Smooth muscle cell (in vitro differentiated cells): ENCODE results near the gene DPP9. TPM values are rescaled to one million over a fixed set of nuclear protein-coding genes. Genes with fewer than 3 reads are reported as not detected.
"Not testable (repeated sequence)": the region's sequence is repeated elsewhere in the genome, so short reads cannot be mapped to it uniquely, and the experiment has no call there.

ENCODE experiments used
- DNase-seq: peaks from one replicate; lab custom pipeline; 2025; ENCODE audit not compliant: unreplicated experiment; lab: John Stamatoyannopoulos, UW
- H2AFZ ChIP-seq: fragments of 200-600 bp; sonication (generic); 2 replicates; pipeline ENCODE4 v1.6.0; 2016; ENCODE audit warnings: antibody characterized with exemption, low read depth, mild to moderate bottlenecking
- H3F3A ChIP-seq: fragments of 200-600 bp; sonication (generic); 2 replicates; pipeline ENCODE4 v1.6.0; 2017; ENCODE audit warnings: antibody characterized with exemption, low read depth
- H3K27ac ChIP-seq: fragments of 200-600 bp; sonication (generic); 2 replicates; pipeline ENCODE4 v1.5.1; 2016; ENCODE audit warnings: low read depth, mild to moderate bottlenecking
- H3K27me3 ChIP-seq: fragments of 200-600 bp; sonication (generic); 2 replicates; pipeline ENCODE4 v1.6.1; 2016; ENCODE audit warnings: low read depth, mild to moderate bottlenecking
- H3K36me3 ChIP-seq: fragments of 200-600 bp; sonication (generic); 2 replicates; pipeline ENCODE4 v1.5.1; 2016; ENCODE audit warnings: low read depth
- H3K4me1 ChIP-seq: fragments of 200-600 bp; sonication (generic); 2 replicates; pipeline ENCODE4 v1.5.1; 2016; ENCODE audit warnings: low read depth
- H3K4me2 ChIP-seq: fragments of 200-600 bp; sonication (generic); 2 replicates; pipeline ENCODE4 v1.6.0; 2016; ENCODE audit warnings: mild to moderate bottlenecking
- H3K4me3 ChIP-seq: fragments of 200-600 bp; sonication (generic); 2 replicates; pipeline ENCODE4 v1.5.1; 2016; ENCODE audit warnings: mild to moderate bottlenecking
- H3K79me2 ChIP-seq: fragments of 200-600 bp; sonication (generic); 2 replicates; pipeline ENCODE4 v1.6.0; 2016; ENCODE audit warnings: low read depth, mild to moderate bottlenecking
- H3K9ac ChIP-seq: fragments of 200-600 bp; sonication (generic); 2 replicates; pipeline ENCODE4 v1.6.0; 2016; ENCODE audit warnings: low read depth
- H3K9me3 ChIP-seq: fragments of 200-600 bp; sonication (generic); replicated peaks from 2 replicates; pipeline ENCODE4 v1.5.1; 2016; ENCODE audit warnings: low read depth
- H4K20me1 ChIP-seq: fragments of 200-600 bp; sonication (generic); 2 replicates; pipeline ENCODE4 v1.6.0; 2016; ENCODE audit warnings: low read depth
- WGBS: methylation state at CpG from one replicate; pipeline ENCODE4 v1.1.7; 2016; ENCODE audit warnings: low lambda C conversion rate; 5-methylcytosine and 5-hydroxymethylcytosine counted together
- polyA plus RNA-seq: library from polyadenylated mRNA; unstranded; fragments of >200 nt; fragmentation: Nextera tagmentation; extraction: Ambion mirVana; gene quantifications from 2 replicates; pipeline ENCODE4 v1.2.1, GENCODE V29; 2016
- total RNA-seq: library from RNA; depleted of rRNA; stranded (reverse); fragments of >200 nt; gene quantifications from 2 replicates; pipeline ENCODE4 v1.2.3, GENCODE V29; 2014
- TF ChIP-seq, protein P1 (sequence below): fragments of 200-600 bp; sonication (generic); IDR thresholded peaks from 2 replicates; pipeline ENCODE4 v1.5.1; 2017; ENCODE audit warnings: borderline replicate concordance, mild to moderate bottlenecking, antibody characterized with exemption; ENCODE audit not compliant: insufficient read depth, poor library complexity, severe bottlenecking

The DPP9 gene
- total and polyA plus RNA-seq, 2 experiments from 2014 or later, result 26.3 to 44.3 TPM

DNA sequence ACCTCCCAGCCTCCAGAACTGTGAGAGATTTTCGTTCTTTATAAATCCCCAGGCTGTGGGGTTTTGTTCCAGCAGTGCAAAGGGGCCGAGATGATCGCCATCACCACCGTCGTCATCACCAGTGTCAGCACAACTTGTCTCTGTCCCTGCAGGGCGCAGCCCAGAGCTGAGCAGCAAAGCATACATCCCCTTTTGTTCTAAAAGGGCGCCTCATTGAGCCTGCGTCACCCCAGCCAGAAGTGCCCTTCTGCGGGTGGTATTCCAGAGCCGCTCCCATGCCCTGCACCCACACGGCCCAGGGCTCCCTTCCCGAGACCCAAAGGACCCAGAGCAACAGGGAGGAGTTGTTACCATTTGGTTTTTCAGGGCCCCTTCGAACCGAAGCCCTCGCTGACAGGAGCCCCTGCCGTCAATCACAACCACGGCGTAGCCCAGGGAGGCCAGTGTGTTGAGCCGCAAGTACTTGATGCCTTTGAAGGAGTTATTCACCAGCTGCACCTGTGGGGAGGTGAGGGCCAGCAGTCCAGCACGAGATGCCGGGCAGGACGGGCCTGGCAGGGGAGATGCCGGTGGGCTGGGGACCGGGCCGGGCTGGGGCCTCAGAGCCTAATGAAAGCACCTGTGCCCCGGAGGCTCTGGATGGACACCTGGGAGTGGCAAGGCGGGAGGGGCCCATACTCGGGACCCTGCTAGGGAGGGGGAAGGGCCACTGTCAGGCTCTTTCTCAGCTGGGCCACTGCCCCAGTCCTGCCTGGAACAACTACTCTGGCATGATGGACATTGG is 39.1 kb downstream of the DPP9 start:
- DNase-seq, result no peak
- Histone ChIP-seq H3F3A (no peaks in the 10 kb centered on the region), H4K20me1 (no peaks in the 10 kb centered on the region), H3K36me3 (no peaks in the 10 kb centered on the region), H2AFZ (no peak overlapping the region), H3K27ac (no peak overlapping the region), H3K27me3 (no peaks in the 10 kb centered on the region), H3K4me1 (no peaks in the 10 kb centered on the region), H3K79me2 (no peaks in the 10 kb centered on the region), H3K9ac (no peak overlapping the region), H3K4me2 (no peak overlapping the region), H3K9me3 (no peaks in the 10 kb centered on the region), H3K4me3 (no peak overlapping the region)
- 97% methylated on average over 28 of the region's 28 CpGs for WGBS
- TF ChIP-seq, protein P1, sequence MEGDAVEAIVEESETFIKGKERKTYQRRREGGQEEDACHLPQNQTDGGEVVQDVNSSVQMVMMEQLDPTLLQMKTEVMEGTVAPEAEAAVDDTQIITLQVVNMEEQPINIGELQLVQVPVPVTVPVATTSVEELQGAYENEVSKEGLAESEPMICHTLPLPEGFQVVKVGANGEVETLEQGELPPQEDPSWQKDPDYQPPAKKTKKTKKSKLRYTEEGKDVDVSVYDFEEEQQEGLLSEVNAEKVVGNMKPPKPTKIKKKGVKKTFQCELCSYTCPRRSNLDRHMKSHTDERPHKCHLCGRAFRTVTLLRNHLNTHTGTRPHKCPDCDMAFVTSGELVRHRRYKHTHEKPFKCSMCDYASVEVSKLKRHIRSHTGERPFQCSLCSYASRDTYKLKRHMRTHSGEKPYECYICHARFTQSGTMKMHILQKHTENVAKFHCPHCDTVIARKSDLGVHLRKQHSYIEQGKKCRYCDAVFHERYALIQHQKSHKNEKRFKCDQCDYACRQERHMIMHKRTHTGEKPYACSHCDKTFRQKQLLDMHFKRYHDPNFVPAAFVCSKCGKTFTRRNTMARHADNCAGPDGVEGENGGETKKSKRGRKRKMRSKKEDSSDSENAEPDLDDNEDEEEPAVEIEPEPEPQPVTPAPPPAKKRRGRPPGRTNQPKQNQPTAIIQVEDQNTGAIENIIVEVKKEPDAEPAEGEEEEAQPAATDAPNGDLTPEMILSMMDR, result no peak

DNA sequence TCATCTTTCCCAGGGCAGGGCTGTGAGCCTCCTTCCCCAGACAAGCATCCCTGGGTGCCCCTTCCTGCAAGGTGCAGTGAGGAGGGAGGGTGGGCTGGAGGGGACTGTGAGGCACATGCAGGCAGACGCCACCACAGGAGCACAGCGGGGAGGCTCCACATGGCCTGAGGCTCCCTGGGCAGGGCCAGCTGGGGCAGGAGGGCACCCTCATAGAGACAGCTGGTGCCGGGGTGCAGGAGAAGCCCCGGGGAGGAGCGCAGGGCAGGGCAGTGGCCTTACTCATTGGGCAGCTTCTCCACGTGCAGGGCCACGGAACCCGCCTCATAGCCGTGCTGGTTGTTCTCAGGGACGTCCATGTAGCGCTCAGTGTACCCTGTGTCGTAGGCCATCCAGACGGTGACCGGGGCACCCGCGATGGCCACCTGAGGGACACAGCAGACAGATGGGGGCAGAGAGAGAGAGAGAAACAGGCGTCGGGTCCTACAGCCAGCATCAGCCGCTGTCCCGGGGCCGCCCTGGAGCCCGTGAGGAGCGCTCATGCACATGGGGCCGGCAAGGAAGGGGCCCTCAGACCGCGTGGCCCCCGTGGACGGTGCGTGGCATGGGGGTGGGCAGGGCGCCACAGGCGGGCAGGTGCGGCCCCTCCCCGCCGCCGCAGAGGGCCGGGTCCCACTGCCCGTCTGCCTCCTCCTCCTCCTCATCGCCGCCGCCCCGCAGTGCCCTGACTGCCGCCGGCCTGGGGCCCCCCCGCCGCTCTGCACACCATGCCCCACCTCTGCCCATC is 41.0 kb downstream of the DPP9 start:
- H3K79me2 ChIP-seq, result no peaks in the 10 kb centered on the region
- H3F3A ChIP-seq, result no peaks in the 10 kb centered on the region
- H3K9ac ChIP-seq, result no peak overlapping the region
- no peaks in the 10 kb centered on the region for H3K27me3 ChIP-seq
- H3K4me2 ChIP-seq, result no peak overlapping the region
- no peak overlapping the region for H2AFZ ChIP-seq
- H3K4me1 ChIP-seq, result no peaks in the 10 kb centered on the region
- H3K9me3 ChIP-seq, result no peaks in the 10 kb centered on the region
- 95% methylated on average over 17 of the region's 45 CpGs for WGBS
- no peaks in the 10 kb centered on the region for H3K36me3 ChIP-seq
- DNase-seq, result no peak
- TF ChIP-seq, protein P1, result no peak
- H3K4me3 ChIP-seq, result no peak overlapping the region
- no peak overlapping the region for H3K27ac ChIP-seq
- H4K20me1 ChIP-seq, result no peaks in the 10 kb centered on the region

DNA sequence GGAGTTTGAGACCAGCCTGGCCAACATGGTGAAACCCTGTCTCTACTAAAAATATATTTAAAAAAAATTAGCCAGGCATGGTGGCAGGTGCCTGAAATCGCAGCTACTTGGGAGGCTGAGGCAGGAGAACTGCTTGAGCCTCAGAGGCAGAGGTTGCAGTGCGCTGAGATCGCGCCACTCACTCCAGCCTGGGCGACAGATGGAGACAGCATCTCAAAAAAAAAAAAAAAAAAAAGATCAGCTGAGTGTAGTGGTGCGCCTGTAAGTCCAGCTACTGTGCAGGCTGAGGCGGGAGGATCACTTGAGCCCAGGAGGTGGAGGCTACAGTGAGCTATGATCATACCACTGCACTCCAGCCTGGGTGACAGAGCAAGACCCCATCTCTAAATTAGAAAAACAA is 43.6 kb downstream of the DPP9 start:
- not testable (repeated sequence) for H3K9ac ChIP-seq, H3K9me3 ChIP-seq, H3K4me3 ChIP-seq, H3K36me3 ChIP-seq, H3K79me2 ChIP-seq, H3K27ac ChIP-seq, DNase-seq, H3K27me3 ChIP-seq, H3K4me1 ChIP-seq, H3K4me2 ChIP-seq, H3F3A ChIP-seq, H2AFZ ChIP-seq, H4K20me1 ChIP-seq
- 97% methylated on average over 6 of the region's 7 CpGs for WGBS

DNA sequence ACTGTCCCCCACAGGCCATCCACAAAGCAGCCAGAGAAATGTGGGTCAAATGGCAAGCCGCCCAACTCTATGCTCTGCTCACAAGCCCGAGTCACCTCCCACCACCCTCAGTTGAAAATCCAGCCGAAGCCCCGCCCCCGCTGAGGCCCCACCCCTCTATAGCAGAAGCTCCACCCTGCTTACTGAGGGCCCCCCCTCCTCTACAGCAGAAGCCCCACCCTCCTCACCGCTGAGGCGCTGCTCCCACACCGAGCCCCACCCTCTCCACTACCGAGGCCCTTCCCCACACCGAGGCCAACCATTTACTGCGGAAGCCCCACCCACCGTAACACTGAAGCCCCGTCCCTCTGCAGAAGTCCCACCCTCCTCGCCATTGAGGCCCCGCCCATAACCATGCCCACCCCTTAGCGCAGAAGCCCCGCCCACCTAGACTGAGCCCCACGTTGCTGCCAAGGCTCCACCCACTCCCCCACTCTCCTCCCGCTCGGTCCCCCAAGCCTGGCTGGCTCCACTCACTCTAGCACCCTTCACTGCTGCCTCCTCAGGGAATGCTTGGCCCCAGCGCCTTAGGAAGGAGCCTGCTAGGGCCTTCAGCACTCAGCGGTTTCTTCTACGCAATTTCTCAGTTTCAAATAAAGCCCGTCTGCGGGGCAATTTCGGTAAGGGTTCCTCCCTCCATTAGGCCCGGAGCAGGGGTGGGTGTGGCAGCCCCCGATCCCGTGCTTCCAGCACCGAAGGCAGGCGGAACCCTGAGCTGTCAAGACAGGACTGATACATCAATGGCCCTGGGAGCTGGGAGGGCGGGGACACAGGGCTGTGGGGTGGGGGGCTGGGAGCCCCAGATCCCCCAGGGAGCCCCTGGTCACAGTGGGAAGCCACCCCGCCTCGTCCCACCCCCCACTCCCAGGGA is 44.5 kb downstream of the DPP9 start:
- no peak for DNase-seq

More for the DNA sequence above, 44.5 kb downstream of the DPP9 start:
- TF ChIP-seq, protein P1, result no peak
- H3K4me1 ChIP-seq, result no peaks in the 10 kb centered on the region
- H2AFZ ChIP-seq, result no peak overlapping the region
- H3K27me3 ChIP-seq, result no peaks in the 10 kb centered on the region
- H3K27ac ChIP-seq, result no peak overlapping the region
- 86% methylated on average over 18 of the region's 34 CpGs for WGBS
- no peaks in the 10 kb centered on the region for H3K79me2 ChIP-seq
- H3K9me3 ChIP-seq, result no peaks in the 10 kb centered on the region
- no peak overlapping the region for H3K4me2 ChIP-seq
- no peak overlapping the region for H3K4me3 ChIP-seq
- no peaks in the 10 kb centered on the region for H3K36me3 ChIP-seq
- H3K9ac ChIP-seq, result no peak overlapping the region
- no peaks in the 10 kb centered on the region for H4K20me1 ChIP-seq
- no peaks in the 10 kb centered on the region for H3F3A ChIP-seq
